ENCODE measurements around the gene ACOXL. TPM values are rescaled to one million over a fixed set of nuclear protein-coding genes. Genes with fewer than 3 reads are reported as not detected.
A peak's percentile ranks its signal among the peaks of the same experiment; 100 is the strongest.

The ACOXL gene
- total RNA-seq, 1 donor = not detected

DNA sequence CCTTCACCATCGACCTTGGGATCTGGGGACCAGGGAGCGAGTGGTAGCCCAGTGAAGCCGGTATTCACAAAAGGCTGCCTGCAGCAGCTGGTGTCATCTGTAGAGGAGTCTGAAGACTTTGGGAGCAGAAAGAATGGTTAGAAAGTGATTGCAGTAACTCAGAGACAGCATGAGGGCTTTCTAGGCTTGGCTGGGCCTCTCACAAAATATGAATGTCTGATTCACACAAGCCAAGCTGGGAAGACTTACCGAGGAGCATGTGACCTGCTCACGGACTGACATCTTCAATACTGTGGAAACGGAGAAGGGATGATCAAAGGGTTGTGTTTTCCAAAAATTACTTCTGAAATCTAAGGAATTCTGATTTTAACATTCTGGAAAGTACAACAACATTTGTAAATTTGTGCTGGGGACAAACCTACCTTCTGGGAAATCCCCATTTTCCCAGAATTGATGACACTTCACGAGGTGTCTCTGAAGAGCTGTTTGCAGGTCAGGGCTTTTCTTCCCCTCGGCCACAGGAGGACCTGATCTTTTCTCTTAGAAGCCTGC, 111.7 kb downstream of the ACOXL start:
- Histone ChIP-seq H3K27ac (ENCODE audit: low read depth, low read length) (no peak overlapping the region), H3K79me2 (ENCODE audit: insufficient read depth, low read length) (no peaks in the 10 kb centered on the region), H3K27me3 (ENCODE audit: insufficient read depth, low read length) (peaks cover 38% of the 10 kb centered on the region), H3K4me3 (ENCODE audit: insufficient read depth, low read length) (no peak overlapping the region), H3K4me1 (ENCODE audit: insufficient read depth, low read length) (no peaks in the 10 kb centered on the region), H3K36me3 (ENCODE audit: insufficient read depth, low read length) (no peaks in the 10 kb centered on the region), H4K20me1 (ENCODE audit: insufficient read depth, low read length) (no peaks in the 10 kb centered on the region), H3K9me3 (ENCODE audit: low read depth, low read length) (no peaks in the 10 kb centered on the region), H3K4me2 (ENCODE audit: insufficient read depth, low read length) (no peak overlapping the region), H2AFZ (ENCODE audit: low read length) (no peak overlapping the region)
- DNase-seq (ENCODE audit: insufficient read length, low spot score, missing footprints) = no peak
- no peak for TF ChIP-seq CTCF (IDR thresholded peaks at IDR 0.05; ENCODE audit: extremely low read depth, low read depth, low read length)

DNA sequence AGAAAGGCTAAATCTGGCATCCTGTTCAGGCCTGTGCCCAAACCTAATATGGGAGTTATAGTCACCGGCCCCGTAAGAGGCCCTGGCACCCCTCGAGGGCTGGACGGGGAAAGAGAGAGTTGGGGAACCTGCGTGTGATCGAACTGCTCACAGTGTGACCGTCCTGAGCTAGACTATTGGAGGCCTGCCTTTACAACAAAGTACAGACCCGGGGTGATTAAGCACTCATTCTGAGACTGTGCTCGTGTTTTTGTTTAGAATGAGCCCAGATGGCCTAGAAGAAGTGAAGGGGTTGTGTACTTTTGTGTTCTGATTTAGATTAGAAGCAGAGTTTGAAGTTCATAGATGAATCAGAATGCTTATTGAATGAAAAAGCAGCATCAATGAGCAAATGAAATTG, 115.3 kb downstream of the ACOXL start:
- peaks cover 17% of the 10 kb centered on the region for H3K27me3 ChIP-seq (ENCODE audit: insufficient read depth, low read length)
- H4K20me1 ChIP-seq (ENCODE audit: insufficient read depth, low read length) = no peaks in the 10 kb centered on the region
- H3K36me3 ChIP-seq (ENCODE audit: insufficient read depth, low read length) = no peaks in the 10 kb centered on the region
- no peak overlapping the region for H3K4me2 ChIP-seq (ENCODE audit: insufficient read depth, low read length)
- H2AFZ ChIP-seq (ENCODE audit: low read length) = no peak overlapping the region
- H3K4me3 ChIP-seq (ENCODE audit: insufficient read depth, low read length) = no peak overlapping the region
- H3K9me3 ChIP-seq (ENCODE audit: low read depth, low read length) = no peaks in the 10 kb centered on the region
- H3K79me2 ChIP-seq (ENCODE audit: insufficient read depth, low read length) = no peaks in the 10 kb centered on the region
- no peak overlapping the region for H3K27ac ChIP-seq (ENCODE audit: low read depth, low read length)
- TF ChIP-seq CTCF (IDR thresholded peaks at IDR 0.05; ENCODE audit: extremely low read depth, low read depth, low read length) = no peak
- no peaks in the 10 kb centered on the region for H3K4me1 ChIP-seq (ENCODE audit: insufficient read depth, low read length)
- DNase-seq (ENCODE audit: insufficient read length, low spot score, missing footprints) = peak; percentile 46

DNA sequence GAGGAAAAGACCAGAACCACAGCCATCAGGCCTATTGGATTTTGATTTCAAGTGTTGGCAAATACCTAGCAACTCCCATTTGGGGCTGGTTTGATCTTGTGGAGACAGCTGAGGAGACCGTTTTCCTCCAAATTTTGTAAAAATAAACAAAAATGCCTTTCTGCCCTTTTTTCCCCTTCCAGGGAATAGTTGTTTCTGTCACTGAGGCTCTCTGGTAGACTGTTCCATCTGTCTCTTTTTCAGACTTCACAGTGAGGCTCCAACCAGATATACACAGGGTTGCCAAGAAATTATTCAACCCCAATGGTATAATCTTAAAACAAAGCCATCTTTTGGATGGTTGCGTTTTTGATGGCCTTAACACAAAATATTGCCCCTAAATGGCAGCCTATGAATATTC, 115.7 kb downstream of the ACOXL start:
- TF ChIP-seq CTCF (IDR thresholded peaks at IDR 0.05; ENCODE audit: extremely low read depth, low read depth, low read length) = no peak
- Histone ChIP-seq H4K20me1 (ENCODE audit: insufficient read depth, low read length) (no peaks in the 10 kb centered on the region), H3K27me3 (ENCODE audit: insufficient read depth, low read length) (peaks cover 17% of the 10 kb centered on the region), H2AFZ (ENCODE audit: low read length) (no peak overlapping the region), H3K4me1 (ENCODE audit: insufficient read depth, low read length) (no peaks in the 10 kb centered on the region), H3K36me3 (ENCODE audit: insufficient read depth, low read length) (no peaks in the 10 kb centered on the region), H3K79me2 (ENCODE audit: insufficient read depth, low read length) (no peaks in the 10 kb centered on the region), H3K4me3 (ENCODE audit: insufficient read depth, low read length) (no peak overlapping the region), H3K9me3 (ENCODE audit: low read depth, low read length) (no peaks in the 10 kb centered on the region), H3K4me2 (ENCODE audit: insufficient read depth, low read length) (no peak overlapping the region), H3K27ac (ENCODE audit: low read depth, low read length) (no peak overlapping the region)
- no peak for DNase-seq (ENCODE audit: insufficient read length, low spot score, missing footprints)

GRCh38 chr2:110848519-110849030, 116.2 kb downstream of the ACOXL start:
- no peak overlapping the region for H3K27ac ChIP-seq (ENCODE audit: low read depth, low read length)
- DNase-seq (ENCODE audit: insufficient read length, low spot score, missing footprints) = no peak
- no peak for TF ChIP-seq CTCF (IDR thresholded peaks at IDR 0.05; ENCODE audit: extremely low read depth, low read depth, low read length)

More at GRCh38 chr2:110848519-110849030, 116.2 kb downstream of the ACOXL start:
- H3K27me3 ChIP-seq (ENCODE audit: insufficient read depth, low read length) = peaks cover 17% of the 10 kb centered on the region
- no peak overlapping the region for H3K4me2 ChIP-seq (ENCODE audit: insufficient read depth, low read length)
- H3K9me3 ChIP-seq (ENCODE audit: low read depth, low read length) = no peaks in the 10 kb centered on the region
- H4K20me1 ChIP-seq (ENCODE audit: insufficient read depth, low read length) = no peaks in the 10 kb centered on the region
- no peaks in the 10 kb centered on the region for H3K4me1 ChIP-seq (ENCODE audit: insufficient read depth, low read length)
- no peak overlapping the region for H3K4me3 ChIP-seq (ENCODE audit: insufficient read depth, low read length)
- H3K36me3 ChIP-seq (ENCODE audit: insufficient read depth, low read length) = no peaks in the 10 kb centered on the region
- no peak overlapping the region for H2AFZ ChIP-seq (ENCODE audit: low read length)
- H3K79me2 ChIP-seq (ENCODE audit: insufficient read depth, low read length) = no peaks in the 10 kb centered on the region
